H1 (cell line): Measurements from ENCODE around the gene NLRP8. TPM values are rescaled to one million over a fixed set of nuclear protein-coding genes. Genes with fewer than 3 reads are reported as not detected.

ENCODE experiments used
- CTCF ChIA-PET: fragments of 300-600 bp; sonication (Branson Sonifier 250); formaldehyde crosslinking; loops from one replicate; lab custom pipeline; 2021; ENCODE audit not compliant: partially characterized antibody; lab: Charles Lee
- POLR2A ChIA-PET: fragments of 300-600 bp; sonication (Branson Sonifier 250); formaldehyde crosslinking; loops from one replicate; lab custom pipeline; 2021; ENCODE audit warnings: inconsistent platforms; ENCODE audit not compliant: partially characterized antibody; lab: Charles Lee
- DNase-seq, 2 experiments: peaks; one replicate each; pipeline versions ENCODE4 v3.0.0 to v3.0.0-alpha.2; 2010 to 2022; ENCODE audit warnings: low spot score in 2 of 2, low read depth in 1 of 2, mixed read lengths in 1 of 2
- FAIRE-seq: peaks from 2 replicates; lab custom pipeline; 2011; peaks lifted over from hg19 to GRCh38; lab: Jason Lieb, UNC
- H2AFZ ChIP-seq: 2 replicates; pipeline ENCODE4 v1.8.1; 2012; ENCODE audit warnings: low read length, inconsistent platforms
- H2AK5ac ChIP-seq: 2 replicates; pipeline ENCODE4 v1.6.1; 2013; ENCODE audit warnings: low read depth, low read length
- H2BK120ac ChIP-seq: replicated peaks from 2 replicates; pipeline ENCODE3; 2013; ENCODE audit warnings: low read depth, low read length, inconsistent platforms
- H2BK12ac ChIP-seq: 2 replicates; pipeline ENCODE4 v1.6.1; 2013; ENCODE audit warnings: low read depth, low read length
- H2BK15ac ChIP-seq: 2 replicates; pipeline ENCODE4 v1.6.1; 2013; ENCODE audit warnings: low read length
- H2BK20ac ChIP-seq: 2 replicates; pipeline ENCODE4 v1.6.1; 2013; ENCODE audit warnings: low read length
- H2BK5ac ChIP-seq: 2 replicates; pipeline ENCODE4 v1.6.1; 2013; ENCODE audit warnings: low read depth, low read length
- H3K14ac ChIP-seq: 2 replicates; pipeline ENCODE4 v1.6.1; 2013; ENCODE audit warnings: inconsistent platforms; ENCODE audit not compliant: insufficient read length
- H3K18ac ChIP-seq: 2 replicates; pipeline ENCODE4 v1.6.1; 2013; ENCODE audit warnings: low read length; ENCODE audit errors: extremely low read depth
- H3K23ac ChIP-seq: 2 replicates; pipeline ENCODE4 v1.6.1; 2013; ENCODE audit warnings: inconsistent platforms; ENCODE audit not compliant: insufficient read length
- H3K23me2 ChIP-seq: 2 replicates; pipeline ENCODE4 v1.6.1; 2013; ENCODE audit warnings: low read depth, low read length
- H3K27ac ChIP-seq: 2 replicates; pipeline ENCODE4 v1.6.1; 2011; ENCODE audit warnings: low read depth, low read length, inconsistent platforms
- H3K27me3 ChIP-seq, 4 experiments: replicated peaks in 1 of 4; 1 replicate in 1 of 4; 2 replicates in 3 of 4; pipeline versions ENCODE4 v1.6.1 to v1.8.1; 2011 to 2013; ENCODE audit warnings: low read length in 3 of 4, mild to moderate bottlenecking in 3 of 4, inconsistent platforms in 2 of 4, mixed read lengths in 2 of 4, moderate library complexity in 1 of 4; ENCODE audit not compliant: control insufficient read depth in 3 of 4, insufficient read depth in 3 of 4; ENCODE audit errors: extremely low read depth in 1 of 4
- H3K36me3 ChIP-seq, 4 experiments: 2 replicates each; pipeline versions ENCODE4 v1.6.1 to v1.8.1; 2011 to 2013; ENCODE audit warnings: mild to moderate bottlenecking in 4 of 4, low read length in 3 of 4, moderate library complexity in 2 of 4, control low read depth in 1 of 4, inconsistent platforms in 1 of 4; ENCODE audit not compliant: insufficient read depth in 4 of 4, control insufficient read depth in 2 of 4
- H3K4ac ChIP-seq: replicated peaks from 2 replicates; pipeline ENCODE3; 2013; ENCODE audit warnings: low read length, low read depth, mixed read lengths, inconsistent platforms; ENCODE audit not compliant: insufficient read length
- H3K4me1 ChIP-seq, 4 experiments: replicated peaks in 1 of 4; 1 replicate in 1 of 4; 2 replicates in 3 of 4; pipeline versions ENCODE4 v1.6.1 to v1.8.1; 2011 to 2013; ENCODE audit warnings: low read length in 3 of 4, inconsistent platforms in 2 of 4, mixed read lengths in 1 of 4; ENCODE audit not compliant: insufficient read depth in 4 of 4, control insufficient read depth in 3 of 4
- H3K4me2 ChIP-seq, 2 experiments: 2 replicates each; pipeline versions ENCODE4 v1.6.1 to v1.8.1; 2011 to 2013; ENCODE audit warnings: low read depth in 2 of 2, low read length in 2 of 2, control low read depth in 1 of 2, inconsistent platforms in 1 of 2, mild to moderate bottlenecking in 1 of 2; ENCODE audit not compliant: insufficient read depth in 1 of 2
- H3K4me3 ChIP-seq, 4 experiments: fragments of 200-600, 300-600 bp in 1 of 4; sonication (generic), shearing (Covaris generic), sonication (Bioruptor Twin) in 1 of 4; 2 replicates each; pipeline versions ENCODE4 v1.5.1 to v1.8.1; 2011 to 2016; ENCODE audit warnings: low read length in 4 of 4, low read depth in 3 of 4, control low read depth in 2 of 4, inconsistent platforms in 2 of 4, mild to moderate bottlenecking in 2 of 4, mixed read lengths in 1 of 4, moderate library complexity in 1 of 4; ENCODE audit not compliant: insufficient read depth in 2 of 4; ENCODE audit errors: extremely low read depth in 1 of 4
- H3K56ac ChIP-seq: replicated peaks from 2 replicates; pipeline ENCODE3; 2013; ENCODE audit warnings: low read depth, mild to moderate bottlenecking, mixed read lengths, low read length, inconsistent platforms; ENCODE audit not compliant: insufficient read length
- H3K79me1 ChIP-seq: 2 replicates; pipeline ENCODE4 v1.6.1; 2013; ENCODE audit warnings: low read depth, low read length, control low read depth
- H3K79me2 ChIP-seq, 2 experiments: 2 replicates each; pipeline versions ENCODE4 v1.6.1 to v1.8.1; 2012 to 2013; ENCODE audit warnings: low read length in 2 of 2, mild to moderate bottlenecking in 2 of 2, inconsistent platforms in 1 of 2; ENCODE audit not compliant: insufficient read depth in 2 of 2, control insufficient read depth in 1 of 2
- H3K9ac ChIP-seq, 4 experiments: replicated peaks in 1 of 4; 1 replicate in 1 of 4; 2 replicates in 3 of 4; pipeline versions ENCODE4 v1.6.1 to v1.8.1; 2011 to 2013; ENCODE audit warnings: low read depth in 3 of 4, low read length in 3 of 4, control low read depth in 2 of 4, mild to moderate bottlenecking in 2 of 4, moderate library complexity in 2 of 4, inconsistent platforms in 1 of 4; ENCODE audit errors: extremely low read depth in 1 of 4
- H3K9me3 ChIP-seq, 2 experiments: 2 replicates each; pipeline versions ENCODE4 v1.6.1 to v1.8.1; 2012 to 2013; ENCODE audit warnings: mild to moderate bottlenecking in 2 of 2, moderate library complexity in 2 of 2, control low read depth in 1 of 2, inconsistent platforms in 1 of 2, low read depth in 1 of 2, low read length in 1 of 2, mixed read lengths in 1 of 2; ENCODE audit not compliant: insufficient read depth in 2 of 2
- H4K20me1 ChIP-seq, 2 experiments: replicated peaks in 1 of 2; 2 replicates each; pipeline versions ENCODE3 to v1.8.1; 2011 to 2013; ENCODE audit warnings: inconsistent platforms in 2 of 2, low read length in 2 of 2, mild to moderate bottlenecking in 1 of 2; ENCODE audit not compliant: insufficient read depth in 2 of 2, control insufficient read depth in 1 of 2
- H4K5ac ChIP-seq: 2 replicates; pipeline ENCODE4 v1.6.1; 2013; ENCODE audit warnings: low read length, low read depth, mixed read lengths, inconsistent platforms; ENCODE audit not compliant: insufficient read length
- H4K8ac ChIP-seq: 2 replicates; pipeline ENCODE4 v1.8.0; 2013; ENCODE audit warnings: mild to moderate bottlenecking, moderate library complexity, low read length, inconsistent platforms; ENCODE audit not compliant: insufficient read depth; ENCODE audit errors: extremely low read depth
- H4K91ac ChIP-seq: replicated peaks from 2 replicates; pipeline ENCODE3; 2013; ENCODE audit warnings: low read length, mixed read lengths, inconsistent platforms; ENCODE audit not compliant: insufficient read length
- EGR1 ChIP-seq: IDR thresholded peaks from 2 replicates; pipeline ENCODE4 v1.6.1; 2011; ENCODE audit warnings: low read depth, low read length, borderline replicate concordance
- KDM1A ChIP-seq: fragments of 200-600, 300-600 bp; sonication (generic); IDR thresholded peaks from 2 replicates; pipeline ENCODE4 v1.7.1; 2016; ENCODE audit warnings: mild to moderate bottlenecking, low read length, borderline replicate concordance
- RAD21 ChIP-seq, 2 experiments: IDR thresholded peaks in 1 of 2; conservative IDR thresholded peaks in 1 of 2; 2 replicates each; pipeline ENCODE4 v1.6.1; 2011; ENCODE audit warnings: low read depth in 2 of 2, low read length in 2 of 2, improper control_type of control experiment in 1 of 2, inconsistent platforms in 1 of 2, mild to moderate bottlenecking in 1 of 2, moderate library complexity in 1 of 2
- RBBP5 ChIP-seq: IDR thresholded peaks from 2 replicates; pipeline ENCODE4 v1.7.1; 2012; ENCODE audit warnings: low read depth, mild to moderate bottlenecking, inconsistent platforms, low read length, moderate library complexity, borderline replicate concordance
- RXRA ChIP-seq: IDR thresholded peaks from 2 replicates; pipeline ENCODE4 v1.6.1; 2011; ENCODE audit warnings: low read depth, mild to moderate bottlenecking, low read length, moderate library complexity; ENCODE audit not compliant: insufficient read depth
- SIRT6 ChIP-seq: IDR thresholded peaks from one replicate; pipeline ENCODE4 v1.7.1; 2012; ENCODE audit warnings: low read length, inconsistent platforms
- SP1 ChIP-seq: IDR thresholded peaks from 2 replicates; pipeline ENCODE4 v1.6.1; 2011; ENCODE audit warnings: low read depth, low read length
- TAF7 ChIP-seq: optimal IDR thresholded peaks from 2 replicates; pipeline ENCODE3; 2011; ENCODE audit warnings: low read depth, mild to moderate bottlenecking, inconsistent platforms, low read length, moderate library complexity, borderline replicate concordance
- WGBS, 2 experiments: shearing (Covaris generic) in 1 of 2; methylation state at CpG; one replicate each; pipeline versions ENCODE4 v1.1.6 to v1.1.7; 2013 to 2015; ENCODE audit warnings: low lambda C conversion rate in 2 of 2, mixed read lengths in 2 of 2, inconsistent platforms in 1 of 2, low coverage in 1 of 2, missing lambda C conversion rate in 1 of 2; ENCODE audit not compliant: insufficient replicate concordance in 2 of 2, insufficient coverage in 1 of 2, insufficient read length in 1 of 2; ENCODE audit errors: extremely low coverage in 1 of 2, missing lambda C conversion rate in 1 of 2; 5-methylcytosine and 5-hydroxymethylcytosine counted together
- polyA plus RNA-seq, 7 experiments: library from polyadenylated mRNA; depleted of rRNA in 3 of 7; stranded (reverse) in 5 of 7; unstranded in 2 of 7; fragments of >200 nt in 5 of 7; fragments of 200-250 nt in 2 of 7; gene quantifications; 1 replicate in 5 of 7; 2 replicates in 1 of 7; 4 replicates in 1 of 7; pipeline versions ENCODE4 v1.2.1 to v1.2.3, GENCODE V29; 2011 to 2013; ENCODE audit warnings: missing spikeins in 2 of 7, mixed read lengths in 2 of 7
- total RNA-seq: library from RNA; stranded (reverse); fragmentation: NEBNext Ultra II Directional; extraction: Animal tissue kit (Norgen Biotek cat#: 25700); gene quantifications from 2 replicates; pipeline ENCODE4 v1.2.1, GENCODE V29; 2021
- TF ChIP-seq, protein P1 (sequence below): IDR thresholded peaks from 2 replicates; pipeline ENCODE4 v1.6.1; 2011; ENCODE audit warnings: low read length, improper control_type of control experiment
- TF ChIP-seq, protein P2 (sequence below): IDR thresholded peaks from 2 replicates; pipeline ENCODE4 v1.6.1; 2012; ENCODE audit warnings: inconsistent platforms
- TF ChIP-seq, protein P3 (sequence below): IDR thresholded peaks from 2 replicates; pipeline ENCODE4 v1.6.1; 2011; ENCODE audit warnings: low read depth, mild to moderate bottlenecking, low read length; ENCODE audit not compliant: insufficient read depth

NLRP8 gene
- total and polyA plus RNA-seq, 2 of the 8 experiments (the other 6 are each of a cell fraction or from before 2014, with no cell fraction given): not detected

DNA sequence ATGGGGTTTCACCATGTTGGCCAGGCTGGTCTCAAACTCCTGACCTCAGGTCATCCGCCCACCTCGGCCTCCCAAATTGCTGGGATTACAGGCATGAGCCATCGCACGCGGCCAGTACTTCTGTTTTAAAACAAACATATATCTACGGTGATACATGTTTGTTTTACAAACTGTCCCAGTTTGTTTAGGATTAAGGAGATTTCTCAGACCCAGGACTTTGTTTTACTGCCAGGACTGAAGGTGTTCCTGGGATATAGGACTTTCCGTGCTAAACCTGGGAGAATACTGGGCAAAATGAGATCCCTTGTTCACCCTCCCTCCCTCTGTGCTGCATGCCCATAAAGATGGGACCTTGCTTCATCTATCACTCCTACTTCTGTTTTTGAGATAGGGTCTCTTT, 8.8 kb downstream of the NLRP8 start:
- Histone ChIP-seq H4K5ac (no peak overlapping the region), H3K27me3 (no peaks in the 10 kb centered on the region), H2BK20ac (no peak overlapping the region), H3K14ac (no peak overlapping the region), H3K18ac (no peak overlapping the region), H2AK5ac (no peak overlapping the region), H2BK12ac (no peak overlapping the region), H2AFZ (no peak overlapping the region), H4K8ac (no peak overlapping the region), H3K27ac (no peak overlapping the region), H3K23ac (no peak overlapping the region), H3K79me1 (no peaks in the 10 kb centered on the region), H3K9ac (no peak overlapping the region), H3K79me2 (no peaks in the 10 kb centered on the region), H3K36me3 (no peaks in the 10 kb centered on the region), H3K4me2 (no peak overlapping the region), H4K20me1 (no peaks in the 10 kb centered on the region), H3K9me3 (peaks cover 62 to 82% of the 10 kb centered on the region in 2 experiments), H2BK5ac (no peak overlapping the region), H2BK15ac (no peak overlapping the region), H3K23me2 (no peaks in the 10 kb centered on the region), H4K91ac (no peak overlapping the region), H2BK120ac (no peak overlapping the region), H3K4me3 (no peak overlapping the region), H3K56ac (no peak overlapping the region), H3K4me1 (no peaks in the 10 kb centered on the region), H3K4ac (no peak overlapping the region)
- ChIA-PET CTCF (interaction anchor here (1.1 kb wide), 1 partner anchor 11 kb away, joined by 3 read pairs; no protein-coding TSS in a partner anchor), POLR2A (no interaction called here)
- WGBS, 2 experiments: 93% methylated on average over 7 of the region's 7 CpGs; no CpG with 5 or more reads in 1 of the 2 experiments
- DNase-seq (no peak), FAIRE-seq (no peak)
- TF ChIP-seq SIRT6 (no peak), KDM1A (no peak), RAD21 (IDR thresholded peaks at IDR 0.05 in 1 of 2, conservative IDR thresholded peaks at IDR 0.05 in 1 of 2; ENCODE audit: low read depth in 2 of 2, low read length in 2 of 2) (no peak), RXRA (no peak), RBBP5 (no peak), SP1 (no peak), EGR1 (no peak), TAF7 (no peak)
- TF ChIP-seq, protein P1, sequence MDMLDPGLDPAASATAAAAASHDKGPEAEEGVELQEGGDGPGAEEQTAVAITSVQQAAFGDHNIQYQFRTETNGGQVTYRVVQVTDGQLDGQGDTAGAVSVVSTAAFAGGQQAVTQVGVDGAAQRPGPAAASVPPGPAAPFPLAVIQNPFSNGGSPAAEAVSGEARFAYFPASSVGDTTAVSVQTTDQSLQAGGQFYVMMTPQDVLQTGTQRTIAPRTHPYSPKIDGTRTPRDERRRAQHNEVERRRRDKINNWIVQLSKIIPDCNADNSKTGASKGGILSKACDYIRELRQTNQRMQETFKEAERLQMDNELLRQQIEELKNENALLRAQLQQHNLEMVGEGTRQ: no peak
- TF ChIP-seq, protein P2, sequence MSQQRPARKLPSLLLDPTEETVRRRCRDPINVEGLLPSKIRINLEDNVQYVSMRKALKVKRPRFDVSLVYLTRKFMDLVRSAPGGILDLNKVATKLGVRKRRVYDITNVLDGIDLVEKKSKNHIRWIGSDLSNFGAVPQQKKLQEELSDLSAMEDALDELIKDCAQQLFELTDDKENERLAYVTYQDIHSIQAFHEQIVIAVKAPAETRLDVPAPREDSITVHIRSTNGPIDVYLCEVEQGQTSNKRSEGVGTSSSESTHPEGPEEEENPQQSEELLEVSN: no peak
- TF ChIP-seq, protein P3, sequence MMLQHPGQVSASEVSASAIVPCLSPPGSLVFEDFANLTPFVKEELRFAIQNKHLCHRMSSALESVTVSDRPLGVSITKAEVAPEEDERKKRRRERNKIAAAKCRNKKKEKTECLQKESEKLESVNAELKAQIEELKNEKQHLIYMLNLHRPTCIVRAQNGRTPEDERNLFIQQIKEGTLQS: no peak
